HG03442 (cell line): ENCODE data around the gene TSTD2.

Experiments used
- ATAC-seq: cut with Tn5 transposase; IDR thresholded peaks from one replicate; pipeline ENCODE4 v1.9.1; 2021; ENCODE audit warnings: mild to moderate bottlenecking, moderate library complexity; ENCODE audit not compliant: unreplicated experiment

Gene TSTD2

GRCh38 chr9:97632985-97633858 is at the start of gene TSTD2, which contains the start of gene NCBP1:
TSS of gene TSTD2 (minus strand) at chr9:97633368. CDS start at chr9:97627562, 5,806 bp downstream.
TSS of gene NCBP1 (plus strand) at chr9:97633821. CDS start at chr9:97633882, 61 bp downstream.
- peak; percentile 84 for ATAC-seq

GRCh38 chr9:97682242-97682641 is 49.1 kb upstream of the TSTD2 start:
- no peak for ATAC-seq

- ATAC-seq = peak; percentile 63
Observed at GRCh38 chr9:97675655-97676054, 42.5 kb upstream of the TSTD2 start.

- ATAC-seq = no peak
Observed at GRCh38 chr9:97673922-97674321, 40.8 kb upstream of the TSTD2 start.

- no peak for ATAC-seq
Observed at GRCh38 chr9:97672403-97672802, 39.2 kb upstream of the TSTD2 start.

- no peak for ATAC-seq
Observed at GRCh38 chr9:97670586-97670985, 37.4 kb upstream of the TSTD2 start.

- ATAC-seq = no peak
Observed at GRCh38 chr9:97668485-97668884, 35.3 kb upstream of the TSTD2 start.

- ATAC-seq = no peak
Observed at GRCh38 chr9:97666907-97667686, 33.9 kb upstream of the TSTD2 start.

GRCh38 chr9:97665742-97666141 is 32.6 kb upstream of the TSTD2 start:
- no peak for ATAC-seq

- ATAC-seq = no peak
Observed at GRCh38 chr9:97660847-97661246, 27.7 kb upstream of the TSTD2 start.

- ATAC-seq = no peak
Observed at GRCh38 chr9:97660340-97660739, 27.2 kb upstream of the TSTD2 start.

GRCh38 chr9:97659771-97660170 is 26.6 kb upstream of the TSTD2 start:
- no peak for ATAC-seq

GRCh38 chr9:97658707-97659106 is 25.5 kb upstream of the TSTD2 start:
- ATAC-seq = no peak

- no peak for ATAC-seq
Observed at GRCh38 chr9:97651646-97652045, 18.5 kb upstream of the TSTD2 start.

GRCh38 chr9:97647996-97648395 is 14.8 kb upstream of the TSTD2 start:
- ATAC-seq = no peak

- no peak for ATAC-seq
Observed at GRCh38 chr9:97645720-97646119, 12.6 kb upstream of the TSTD2 start.

- ATAC-seq = no peak
Observed at GRCh38 chr9:97640325-97640724, 7.2 kb upstream of the TSTD2 start.

- ATAC-seq = no peak
Observed at GRCh38 chr9:97638666-97639065, 5.5 kb upstream of the TSTD2 start.

- ATAC-seq = no peak
Observed at GRCh38 chr9:97636903-97637302, 3.7 kb upstream of the TSTD2 start.

- no peak for ATAC-seq
Observed at GRCh38 chr9:97635026-97635425, 1.9 kb upstream of the TSTD2 start.

GRCh38 chr9:97633859-97634490 is 807 bp upstream of the TSTD2 start:
- ATAC-seq = no peak
